ENCODE results near the gene CACNB2. TPM values are rescaled to one million over a fixed set of nuclear protein-coding genes. Genes with fewer than 3 reads are reported as not detected.

CACNB2 gene
- total and polyA plus RNA-seq, 4 donors = 0.38 to 3.1 (median 0.83) TPM

DNA sequence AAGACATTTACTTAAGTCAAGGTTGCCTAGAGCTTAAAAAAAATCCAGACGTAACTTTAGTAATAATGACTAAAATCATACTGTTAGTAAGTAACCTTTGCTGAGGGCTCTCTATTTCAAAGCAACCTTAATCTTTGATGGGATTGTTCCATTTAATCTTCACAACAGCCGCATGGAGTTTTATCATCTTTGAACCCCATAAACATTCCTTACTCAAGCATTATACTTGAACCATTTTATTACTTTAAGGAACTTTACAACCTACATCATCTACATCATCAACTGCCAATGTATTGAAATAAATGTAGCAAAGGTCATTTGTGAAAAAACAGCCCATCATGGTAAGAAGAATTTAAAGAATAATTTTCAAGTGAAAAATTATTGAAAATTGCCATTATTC lies 22.9 kb upstream of the CACNB2 start:
- no peak for TF ChIP-seq NR2F2 (IDR thresholded peaks at IDR 0.05)
- no peak for TF ChIP-seq SP1 (IDR thresholded peaks at IDR 0.05)
- TF ChIP-seq RAD21 (IDR thresholded peaks at IDR 0.05) = no peak
- no peak for TF ChIP-seq EGR1 (IDR thresholded peaks at IDR 0.05; ENCODE audit: low read depth in 2 of 2)
- TF ChIP-seq ZBTB33 (IDR thresholded peaks at IDR 0.05) = no peak
- TF ChIP-seq HNF4G (IDR thresholded peaks at IDR 0.05) = no peak
- TF ChIP-seq YY1 (IDR thresholded peaks at IDR 0.05) = no peak
- TF ChIP-seq RXRA (IDR thresholded peaks at IDR 0.05) = no peak
- TF ChIP-seq FOXA1 (IDR thresholded peaks at IDR 0.05) = no peak
- TF ChIP-seq, protein P1, sequence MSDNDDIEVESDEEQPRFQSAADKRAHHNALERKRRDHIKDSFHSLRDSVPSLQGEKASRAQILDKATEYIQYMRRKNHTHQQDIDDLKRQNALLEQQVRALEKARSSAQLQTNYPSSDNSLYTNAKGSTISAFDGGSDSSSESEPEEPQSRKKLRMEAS (IDR thresholded peaks at IDR 0.05) = no peak
- TF ChIP-seq GABPA (IDR thresholded peaks at IDR 0.05 in 1 of 2, conservative IDR thresholded peaks at IDR 0.05 in 1 of 2) = no peak
- TF ChIP-seq, protein P2, sequence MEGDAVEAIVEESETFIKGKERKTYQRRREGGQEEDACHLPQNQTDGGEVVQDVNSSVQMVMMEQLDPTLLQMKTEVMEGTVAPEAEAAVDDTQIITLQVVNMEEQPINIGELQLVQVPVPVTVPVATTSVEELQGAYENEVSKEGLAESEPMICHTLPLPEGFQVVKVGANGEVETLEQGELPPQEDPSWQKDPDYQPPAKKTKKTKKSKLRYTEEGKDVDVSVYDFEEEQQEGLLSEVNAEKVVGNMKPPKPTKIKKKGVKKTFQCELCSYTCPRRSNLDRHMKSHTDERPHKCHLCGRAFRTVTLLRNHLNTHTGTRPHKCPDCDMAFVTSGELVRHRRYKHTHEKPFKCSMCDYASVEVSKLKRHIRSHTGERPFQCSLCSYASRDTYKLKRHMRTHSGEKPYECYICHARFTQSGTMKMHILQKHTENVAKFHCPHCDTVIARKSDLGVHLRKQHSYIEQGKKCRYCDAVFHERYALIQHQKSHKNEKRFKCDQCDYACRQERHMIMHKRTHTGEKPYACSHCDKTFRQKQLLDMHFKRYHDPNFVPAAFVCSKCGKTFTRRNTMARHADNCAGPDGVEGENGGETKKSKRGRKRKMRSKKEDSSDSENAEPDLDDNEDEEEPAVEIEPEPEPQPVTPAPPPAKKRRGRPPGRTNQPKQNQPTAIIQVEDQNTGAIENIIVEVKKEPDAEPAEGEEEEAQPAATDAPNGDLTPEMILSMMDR (IDR thresholded peaks at IDR 0.05; ENCODE audit: low read depth, low read length, missing input control) = no peak
- TF ChIP-seq, protein P3, sequence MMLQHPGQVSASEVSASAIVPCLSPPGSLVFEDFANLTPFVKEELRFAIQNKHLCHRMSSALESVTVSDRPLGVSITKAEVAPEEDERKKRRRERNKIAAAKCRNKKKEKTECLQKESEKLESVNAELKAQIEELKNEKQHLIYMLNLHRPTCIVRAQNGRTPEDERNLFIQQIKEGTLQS (IDR thresholded peaks at IDR 0.05) = no peak
- no peak for TF ChIP-seq HNF4A (conservative IDR thresholded peaks at IDR 0.05)
- TF ChIP-seq FOXA2 (IDR thresholded peaks at IDR 0.05) = no peak
- TF ChIP-seq TAF1 (conservative IDR thresholded peaks at IDR 0.05) = no peak
- TF ChIP-seq, protein P4, sequence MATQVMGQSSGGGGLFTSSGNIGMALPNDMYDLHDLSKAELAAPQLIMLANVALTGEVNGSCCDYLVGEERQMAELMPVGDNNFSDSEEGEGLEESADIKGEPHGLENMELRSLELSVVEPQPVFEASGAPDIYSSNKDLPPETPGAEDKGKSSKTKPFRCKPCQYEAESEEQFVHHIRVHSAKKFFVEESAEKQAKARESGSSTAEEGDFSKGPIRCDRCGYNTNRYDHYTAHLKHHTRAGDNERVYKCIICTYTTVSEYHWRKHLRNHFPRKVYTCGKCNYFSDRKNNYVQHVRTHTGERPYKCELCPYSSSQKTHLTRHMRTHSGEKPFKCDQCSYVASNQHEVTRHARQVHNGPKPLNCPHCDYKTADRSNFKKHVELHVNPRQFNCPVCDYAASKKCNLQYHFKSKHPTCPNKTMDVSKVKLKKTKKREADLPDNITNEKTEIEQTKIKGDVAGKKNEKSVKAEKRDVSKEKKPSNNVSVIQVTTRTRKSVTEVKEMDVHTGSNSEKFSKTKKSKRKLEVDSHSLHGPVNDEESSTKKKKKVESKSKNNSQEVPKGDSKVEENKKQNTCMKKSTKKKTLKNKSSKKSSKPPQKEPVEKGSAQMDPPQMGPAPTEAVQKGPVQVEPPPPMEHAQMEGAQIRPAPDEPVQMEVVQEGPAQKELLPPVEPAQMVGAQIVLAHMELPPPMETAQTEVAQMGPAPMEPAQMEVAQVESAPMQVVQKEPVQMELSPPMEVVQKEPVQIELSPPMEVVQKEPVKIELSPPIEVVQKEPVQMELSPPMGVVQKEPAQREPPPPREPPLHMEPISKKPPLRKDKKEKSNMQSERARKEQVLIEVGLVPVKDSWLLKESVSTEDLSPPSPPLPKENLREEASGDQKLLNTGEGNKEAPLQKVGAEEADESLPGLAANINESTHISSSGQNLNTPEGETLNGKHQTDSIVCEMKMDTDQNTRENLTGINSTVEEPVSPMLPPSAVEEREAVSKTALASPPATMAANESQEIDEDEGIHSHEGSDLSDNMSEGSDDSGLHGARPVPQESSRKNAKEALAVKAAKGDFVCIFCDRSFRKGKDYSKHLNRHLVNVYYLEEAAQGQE (IDR thresholded peaks at IDR 0.05) = no peak
- TF ChIP-seq JUND (IDR thresholded peaks at IDR 0.05) = no peak
- Histone ChIP-seq H3K4me3 (ENCODE audit: low read depth in 1 of 3, low read length in 3 of 3) (no peak overlapping the region), H3K36me3 (ENCODE audit: control insufficient read depth in 4 of 4, insufficient read depth in 3 of 4, low read depth in 1 of 4, low read length in 3 of 4) (no peaks in the 10 kb centered on the region), H3K9ac (ENCODE audit: low read depth in 1 of 2, low read length in 2 of 2) (no peak overlapping the region), H3K9me3 (ENCODE audit: control insufficient read depth in 4 of 4, low read length in 3 of 4) (no peaks in the 10 kb centered on the region), H3K27ac (ENCODE audit: low read depth in 1 of 2, low read length in 2 of 2) (no peak overlapping the region), H3K4me1 (ENCODE audit: control insufficient read depth in 4 of 4, insufficient read depth in 4 of 4, low read length in 3 of 4) (no peaks in the 10 kb centered on the region), H3K27me3 (ENCODE audit: control insufficient read depth in 4 of 4, insufficient read depth in 4 of 4, low read length in 3 of 4) (no peaks in the 10 kb centered on the region)
- DNase-seq (ENCODE audit: low spot score) = no peak
- WGBS = 87% methylated on average over 2 of the region's 2 CpGs

Data from liver (tissue), 9 donors.